GM19455 (cell line): Measurements from ENCODE around the gene NEB.
"Not testable (repeated sequence)": the region's sequence is repeated elsewhere in the genome, so short reads cannot be mapped to it uniquely, and the experiment has no call there.

Experiments used
- ATAC-seq: cut with Tn5 transposase; IDR thresholded peaks from one replicate; pipeline ENCODE4 v1.9.1; 2021; ENCODE audit not compliant: unreplicated experiment

The NEB gene

DNA sequence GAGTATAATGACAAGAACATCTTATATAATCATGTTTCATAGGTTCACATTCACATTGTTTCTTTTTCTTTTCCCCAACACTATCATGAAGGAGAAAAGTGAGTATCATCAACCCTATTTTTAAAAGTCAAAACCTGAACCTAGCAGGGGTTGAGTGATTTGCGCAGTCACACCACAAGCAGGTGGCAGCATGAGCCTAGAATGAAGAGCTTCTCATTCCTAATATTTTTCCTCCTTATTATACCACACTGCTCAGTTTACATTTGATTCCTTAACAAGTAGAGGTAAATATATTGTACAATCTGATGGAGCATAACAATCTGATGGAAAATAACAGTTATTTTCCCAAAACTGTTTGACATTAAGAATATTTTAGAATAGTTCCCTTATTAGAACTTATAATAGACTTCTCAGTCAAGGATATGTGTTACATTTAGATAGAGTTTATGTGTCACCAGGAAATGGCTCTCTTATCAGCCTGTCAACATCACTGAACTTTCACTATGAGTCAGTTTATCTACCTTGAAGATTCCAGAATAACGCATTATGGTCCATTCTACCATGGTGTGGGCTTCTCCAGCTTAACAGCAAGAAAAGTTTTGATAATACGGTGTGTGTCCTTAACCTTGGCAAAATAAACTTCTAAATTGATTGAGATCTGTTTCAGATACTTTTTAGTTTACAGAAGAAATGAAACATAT is 119.5 kb downstream of the NEB start:
- ATAC-seq: no peak

DNA sequence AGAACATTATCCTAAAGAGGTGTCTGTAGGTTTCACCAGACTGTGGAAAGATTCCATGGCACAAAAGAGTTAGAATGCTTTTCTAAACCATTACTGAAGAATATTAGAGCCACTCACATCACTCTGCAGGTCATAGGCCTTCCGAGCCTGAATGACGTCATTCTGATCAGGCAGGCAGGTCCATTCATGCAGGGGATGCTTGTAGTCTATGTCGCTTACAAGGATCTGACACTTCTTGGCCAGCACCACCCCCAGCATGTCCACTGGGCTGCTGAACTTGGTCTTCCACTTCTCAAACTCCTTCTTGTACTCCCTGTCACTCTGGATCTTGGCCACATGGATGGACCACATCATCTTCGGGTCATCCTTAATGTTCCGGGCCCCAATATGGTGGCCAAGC is 120.1 kb downstream of the NEB start:
- no peak for ATAC-seq

DNA sequence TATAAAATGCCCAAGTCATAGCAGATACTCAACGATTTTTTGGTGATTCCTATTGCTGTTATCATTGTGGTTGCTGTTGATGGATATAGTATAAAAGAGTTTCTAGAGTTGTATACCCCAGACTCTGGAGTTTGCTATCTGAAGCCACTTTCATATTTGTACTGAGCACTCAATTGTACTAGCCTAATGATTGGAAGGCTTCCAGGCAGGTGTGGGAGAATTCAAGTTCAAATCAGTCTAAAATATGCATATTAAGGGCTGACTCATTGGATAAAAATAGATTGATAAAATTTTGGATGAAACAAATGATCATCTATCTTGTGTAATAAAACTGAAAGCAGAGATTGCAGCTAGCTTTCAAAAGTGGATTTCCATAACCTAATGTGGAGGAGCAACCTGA is 122.9 kb downstream of the NEB start:
- ATAC-seq: no peak

DNA sequence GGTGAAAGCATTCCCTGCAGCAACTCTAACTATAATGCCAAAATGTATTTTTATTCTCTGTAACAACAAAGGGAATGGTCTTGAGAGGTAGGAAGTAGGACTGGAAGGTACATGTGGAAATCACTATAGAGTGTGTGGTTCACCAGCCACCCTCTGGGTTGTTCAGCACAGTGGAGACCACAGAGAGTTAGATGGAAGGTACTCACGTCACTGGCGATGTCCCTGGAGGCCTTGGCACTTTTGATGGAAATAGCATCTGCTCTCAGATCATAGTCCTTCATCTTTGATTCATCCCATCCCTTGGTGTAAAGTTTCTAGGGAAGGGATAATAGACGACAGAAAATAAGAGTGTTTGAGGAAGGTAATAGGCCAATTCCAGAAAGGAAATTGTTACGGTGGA is 124.0 kb downstream of the NEB start:
- no peak for ATAC-seq

DNA sequence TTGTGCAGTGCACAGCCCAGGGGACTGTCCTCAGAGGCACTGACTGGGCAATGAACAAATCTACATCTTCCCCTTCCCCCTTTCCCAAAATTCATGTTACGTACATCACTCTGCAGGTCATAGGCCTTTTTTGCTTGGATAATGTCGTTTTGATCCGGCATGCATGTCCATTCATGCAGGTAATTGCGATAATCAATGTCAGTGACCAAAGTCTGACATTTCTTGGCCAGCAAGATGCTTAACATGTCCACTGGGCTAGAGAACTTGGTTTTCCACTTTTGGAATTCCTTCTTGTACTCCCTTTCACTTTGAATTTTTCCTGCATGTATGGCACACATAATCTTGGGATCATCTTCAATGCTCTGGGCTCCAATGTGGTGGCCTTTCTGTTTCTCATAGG is 124.6 kb downstream of the NEB start:
- ATAC-seq: no peak

DNA sequence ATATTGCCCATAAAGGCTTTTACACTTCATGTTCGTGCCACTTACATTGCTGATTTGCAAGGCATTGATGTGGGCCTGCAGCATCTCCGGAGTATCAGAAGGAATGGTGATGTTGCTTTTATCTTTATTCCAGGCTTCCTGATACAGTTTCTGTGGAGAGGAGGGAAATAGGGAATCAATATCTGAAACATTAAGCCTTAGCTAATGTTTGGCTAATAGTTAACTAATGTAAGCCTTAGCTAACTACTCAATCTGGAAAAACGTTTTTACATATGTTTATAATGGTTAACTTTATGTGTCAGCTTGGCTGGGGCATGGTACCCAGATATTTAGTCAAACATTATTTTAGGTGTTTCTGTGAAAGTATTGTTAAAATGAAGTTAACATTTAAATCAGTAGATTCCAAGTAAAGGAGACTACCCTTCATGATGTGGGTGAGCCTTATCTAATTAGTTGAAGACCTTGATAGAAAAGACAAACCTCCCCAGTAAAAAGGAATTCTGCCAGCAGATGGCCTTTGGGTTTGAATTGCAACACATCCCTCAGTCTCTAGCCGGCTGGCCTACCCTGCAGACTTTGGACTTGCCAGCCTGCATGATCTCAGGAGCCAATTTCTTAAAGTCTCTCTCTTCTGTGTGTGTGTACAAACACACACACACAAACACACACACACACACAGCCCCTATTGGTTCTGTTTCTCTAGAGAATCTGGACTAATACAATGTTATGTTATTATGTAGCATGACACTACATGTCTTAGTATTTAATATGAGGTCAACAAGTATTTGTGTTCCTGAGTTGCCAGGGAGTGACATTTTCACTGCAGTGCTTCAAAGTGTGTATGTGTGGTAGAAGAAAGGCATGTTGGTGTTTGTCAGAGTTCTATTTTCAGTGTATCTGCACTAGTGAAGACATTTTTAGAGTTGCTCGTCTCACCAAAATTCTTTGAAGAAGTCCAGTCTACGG is 126.5 kb downstream of the NEB start:
- not testable (repeated sequence) for ATAC-seq

DNA sequence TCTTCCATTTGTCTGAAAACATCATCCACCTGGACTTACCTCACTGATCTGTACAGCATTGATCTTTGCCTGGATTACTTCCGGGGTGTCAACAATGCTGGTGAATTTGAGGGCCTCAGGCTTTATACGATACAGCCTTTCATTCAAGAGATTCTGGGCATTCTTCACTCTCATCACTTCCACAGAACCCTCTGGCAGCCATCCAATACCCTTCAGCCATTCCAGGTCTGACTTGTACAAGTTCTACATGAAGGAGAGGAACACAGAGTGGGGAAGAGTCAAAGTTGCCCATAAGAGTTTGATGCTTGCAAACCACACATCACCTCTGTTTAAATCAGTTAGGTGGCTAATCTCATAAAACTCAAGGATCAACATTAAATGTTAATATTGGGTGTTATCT is 130.7 kb downstream of the NEB start:
- ATAC-seq: not testable (repeated sequence)

DNA sequence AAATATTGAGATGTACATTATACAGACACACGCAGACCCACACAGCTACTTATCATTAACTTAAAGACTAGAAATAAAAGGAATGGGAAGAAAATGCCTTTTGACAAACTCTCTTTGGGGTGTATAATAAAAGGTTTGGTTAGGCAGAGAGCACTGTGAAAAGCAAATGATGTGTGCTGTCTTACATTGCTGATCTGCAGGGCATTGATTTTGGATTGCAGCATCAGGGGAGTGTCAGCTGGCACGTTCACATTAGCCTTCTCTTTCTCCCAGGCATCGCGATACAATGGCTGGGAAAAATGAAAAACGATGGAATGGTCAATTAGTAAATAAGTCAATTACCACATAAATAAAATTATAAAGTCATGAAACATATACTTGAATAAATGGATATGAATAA is 131.9 kb downstream of the NEB start:
- ATAC-seq: not testable (repeated sequence)

DNA sequence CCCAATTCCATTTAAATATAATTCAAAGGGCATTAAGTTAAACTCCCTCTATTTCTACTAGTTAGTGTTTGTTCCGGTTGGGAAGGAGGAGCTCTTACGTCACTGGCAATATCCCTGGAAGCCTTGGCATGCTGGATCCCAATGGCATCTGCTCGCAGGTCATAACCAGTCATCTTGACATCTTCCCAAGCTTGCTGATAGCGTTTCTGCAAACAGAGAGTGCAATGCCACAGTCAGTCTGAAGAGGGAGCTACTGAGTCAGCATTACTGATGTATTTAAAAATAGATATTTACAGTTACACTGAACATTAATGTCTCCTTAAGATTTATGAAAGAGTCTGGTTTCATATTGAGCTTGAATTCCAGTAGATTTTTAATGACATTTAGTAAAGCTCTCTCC is 132.5 kb downstream of the NEB start:
- not testable (repeated sequence) for ATAC-seq

DNA sequence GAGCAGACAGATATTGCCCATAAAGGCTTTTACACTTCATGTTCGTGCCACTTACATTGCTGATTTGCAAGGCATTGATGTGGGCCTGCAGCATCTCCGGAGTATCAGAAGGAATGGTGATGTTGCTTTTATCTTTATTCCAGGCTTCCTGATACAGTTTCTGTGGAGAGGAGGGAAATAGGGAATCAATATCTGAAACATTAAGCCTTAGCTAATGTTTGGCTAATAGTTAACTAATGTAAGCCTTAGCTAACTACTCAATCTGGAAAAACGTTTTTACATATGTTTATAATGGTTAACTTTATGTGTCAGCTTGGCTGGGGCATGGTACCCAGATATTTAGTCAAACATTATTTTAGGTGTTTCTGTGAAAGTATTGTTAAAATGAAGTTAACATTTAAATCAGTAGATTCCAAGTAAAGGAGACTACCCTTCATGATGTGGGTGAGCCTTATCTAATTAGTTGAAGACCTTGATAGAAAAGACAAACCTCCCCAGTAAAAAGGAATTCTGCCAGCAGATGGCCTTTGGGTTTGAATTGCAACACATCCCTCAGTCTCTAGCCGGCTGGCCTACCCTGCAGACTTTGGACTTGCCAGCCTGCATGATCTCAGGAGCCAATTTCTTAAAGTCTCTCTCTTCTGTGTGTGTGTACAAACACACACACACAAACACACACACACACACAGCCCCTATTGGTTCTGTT is 137.2 kb downstream of the NEB start:
- ATAC-seq: not testable (repeated sequence)

DNA sequence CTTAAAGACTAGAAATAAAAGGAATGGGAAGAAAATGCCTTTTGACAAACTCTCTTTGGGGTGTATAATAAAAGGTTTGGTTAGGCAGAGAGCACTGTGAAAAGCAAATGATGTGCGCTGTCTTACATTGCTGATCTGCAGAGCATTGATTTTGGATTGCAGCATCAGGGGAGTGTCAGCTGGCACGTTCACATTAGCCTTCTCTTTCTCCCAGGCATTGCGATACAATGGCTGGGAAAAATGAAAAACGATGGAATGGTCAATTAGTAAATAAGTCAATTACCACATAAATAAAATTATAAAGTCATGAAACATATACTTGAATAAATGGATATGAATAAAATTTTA is 142.4 kb downstream of the NEB start:
- not testable (repeated sequence) for ATAC-seq

DNA sequence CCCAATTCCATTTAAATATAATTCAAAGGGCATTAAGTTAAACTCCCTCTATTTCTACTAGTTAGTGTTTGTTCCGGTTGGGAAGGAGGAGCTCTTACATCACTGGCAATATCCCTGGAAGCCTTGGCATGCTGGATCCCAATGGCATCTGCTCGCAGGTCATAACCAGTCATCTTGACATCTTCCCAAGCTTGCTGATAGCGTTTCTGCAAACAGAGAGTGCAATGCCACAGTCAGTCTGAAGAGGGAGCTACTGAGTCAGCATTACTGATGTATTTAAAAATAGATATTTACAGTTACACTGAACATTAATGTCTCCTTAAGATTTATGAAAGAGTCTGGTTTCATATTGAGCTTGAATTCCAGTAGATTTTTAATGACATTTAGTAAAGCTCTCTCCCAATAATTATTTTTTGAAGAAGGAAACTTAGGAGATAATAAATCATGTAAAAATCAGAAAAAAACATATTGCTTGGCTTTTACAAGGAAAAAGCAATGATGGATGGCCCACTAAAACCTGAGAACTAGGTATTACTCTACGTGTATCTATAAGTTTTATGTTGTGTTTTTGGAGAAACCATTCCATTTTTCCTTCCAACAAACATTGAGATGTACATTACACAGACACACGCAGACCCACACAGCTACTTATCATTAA is 142.9 kb downstream of the NEB start:
- ATAC-seq: not testable (repeated sequence)

DNA sequence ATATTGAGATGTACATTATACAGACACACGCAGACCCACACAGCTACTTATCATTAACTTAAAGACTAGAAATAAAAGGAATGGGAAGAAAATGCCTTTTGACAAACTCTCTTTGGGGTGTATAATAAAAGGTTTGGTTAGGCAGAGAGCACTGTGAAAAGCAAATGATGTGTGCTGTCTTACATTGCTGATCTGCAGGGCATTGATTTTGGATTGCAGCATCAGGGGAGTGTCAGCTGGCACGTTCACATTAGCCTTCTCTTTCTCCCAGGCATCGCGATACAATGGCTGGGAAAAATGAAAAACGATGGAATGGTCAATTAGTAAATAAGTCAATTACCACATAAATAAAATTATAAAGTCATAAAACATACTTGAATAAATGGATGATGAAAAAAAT is 153.0 kb downstream of the NEB start:
- ATAC-seq: not testable (repeated sequence)

DNA sequence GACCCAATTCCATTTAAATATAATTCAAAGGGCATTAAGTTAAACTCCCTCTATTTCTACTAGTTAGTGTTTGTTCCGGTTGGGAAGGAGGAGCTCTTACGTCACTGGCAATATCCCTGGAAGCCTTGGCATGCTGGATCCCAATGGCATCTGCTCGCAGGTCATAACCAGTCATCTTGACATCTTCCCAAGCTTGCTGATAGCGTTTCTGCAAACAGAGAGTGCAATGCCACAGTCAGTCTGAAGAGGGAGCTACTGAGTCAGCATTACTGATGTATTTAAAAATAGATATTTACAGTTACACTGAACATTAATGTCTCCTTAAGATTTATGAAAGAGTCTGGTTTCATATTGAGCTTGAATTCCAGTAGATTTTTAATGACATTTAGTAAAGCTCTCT is 153.6 kb downstream of the NEB start:
- ATAC-seq: not testable (repeated sequence)

DNA sequence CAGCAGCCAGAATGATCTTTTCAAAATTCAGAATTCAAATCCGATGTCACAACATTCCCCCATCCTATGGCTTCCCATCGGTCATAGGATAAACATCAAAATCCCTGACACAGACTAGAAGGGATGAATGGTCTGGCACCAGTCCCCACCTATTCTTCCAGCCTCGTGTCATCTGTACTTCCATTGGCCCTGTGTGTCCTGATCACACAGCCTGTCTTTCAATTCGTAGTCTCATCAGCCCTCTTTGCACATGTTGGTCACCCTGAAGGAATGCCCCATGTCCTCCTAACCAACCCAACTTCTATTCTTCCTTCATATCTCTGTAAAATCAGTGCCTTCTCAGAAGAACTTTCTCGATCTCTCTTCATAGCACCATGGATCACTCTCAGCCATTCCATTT is 157.2 kb downstream of the NEB start:
- no peak for ATAC-seq

DNA sequence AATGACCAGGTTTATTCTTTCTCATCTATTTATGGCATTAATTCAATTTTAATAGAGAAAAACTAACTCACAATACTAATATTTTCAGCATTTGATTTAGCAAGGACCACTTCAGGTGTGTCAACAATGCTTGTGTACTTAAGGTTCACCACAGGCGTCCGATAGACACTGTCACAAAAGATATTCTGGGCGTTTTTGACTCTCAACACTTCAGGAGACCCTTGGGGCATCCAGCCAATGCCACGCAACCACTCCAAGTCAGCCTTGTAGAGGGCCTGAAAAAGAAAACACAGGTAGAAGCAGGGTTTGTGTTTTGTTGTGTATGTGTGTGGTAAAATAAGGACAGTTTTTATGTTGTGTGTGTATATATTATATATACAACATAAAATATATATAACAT is 158.2 kb downstream of the NEB start:
- ATAC-seq: no peak

DNA sequence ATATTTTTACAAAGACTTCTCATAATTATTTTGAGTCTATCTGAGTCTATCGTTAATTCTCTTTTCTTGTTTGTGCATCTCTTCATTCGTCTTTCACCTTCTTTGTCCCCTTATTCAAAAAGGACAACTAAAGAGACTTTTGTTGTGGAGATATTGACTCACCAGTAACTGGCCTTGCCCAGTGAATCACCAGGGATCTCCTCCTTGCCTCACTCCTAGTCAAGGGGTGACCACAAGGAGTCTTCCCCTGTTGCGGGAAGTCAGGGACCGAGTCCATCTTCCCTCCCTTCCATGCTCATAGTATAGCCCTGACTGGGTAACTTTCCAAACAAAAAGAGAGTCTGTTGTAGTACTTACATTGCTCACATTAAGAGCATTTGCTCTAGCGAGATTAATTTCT is 158.9 kb downstream of the NEB start:
- ATAC-seq: no peak

DNA sequence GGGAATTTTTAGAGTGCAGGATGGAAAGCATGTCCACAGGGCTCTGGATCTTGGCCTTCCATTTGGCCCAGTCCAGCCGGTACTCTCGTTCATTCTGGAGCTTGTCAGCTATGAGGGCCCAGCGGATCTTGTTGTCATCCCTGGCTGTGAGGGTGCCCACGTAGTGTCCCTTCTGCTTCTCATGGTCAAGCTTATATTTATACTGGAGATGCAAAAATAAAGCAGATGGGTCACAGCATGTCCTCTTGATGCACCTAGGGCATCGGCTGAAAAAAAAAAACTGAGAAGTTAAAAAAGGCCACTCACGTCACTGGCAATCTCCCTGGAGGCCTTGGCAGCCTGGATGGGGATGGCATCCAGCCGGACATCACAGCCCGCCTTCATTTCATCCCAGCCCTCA is 164.1 kb downstream of the NEB start:
- no peak for ATAC-seq

DNA sequence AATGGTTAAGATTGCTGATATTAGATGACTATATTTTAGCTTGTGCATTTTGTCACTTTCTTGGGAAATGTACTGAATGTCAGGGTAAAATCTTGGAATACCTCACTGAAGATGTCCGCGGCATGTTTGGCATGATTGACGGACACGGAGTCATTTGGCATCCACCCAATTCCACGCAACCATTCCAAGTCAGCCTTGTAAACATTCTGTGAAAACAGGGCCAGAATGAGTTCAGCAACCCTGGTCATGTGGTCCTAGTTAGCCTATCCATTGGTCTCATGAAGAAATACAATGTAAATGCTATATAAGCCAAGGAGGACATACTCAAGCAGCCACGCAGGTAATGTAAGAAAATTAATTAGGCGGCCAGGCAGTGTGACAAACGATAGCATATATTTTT is 165.1 kb downstream of the NEB start:
- no peak for ATAC-seq

DNA sequence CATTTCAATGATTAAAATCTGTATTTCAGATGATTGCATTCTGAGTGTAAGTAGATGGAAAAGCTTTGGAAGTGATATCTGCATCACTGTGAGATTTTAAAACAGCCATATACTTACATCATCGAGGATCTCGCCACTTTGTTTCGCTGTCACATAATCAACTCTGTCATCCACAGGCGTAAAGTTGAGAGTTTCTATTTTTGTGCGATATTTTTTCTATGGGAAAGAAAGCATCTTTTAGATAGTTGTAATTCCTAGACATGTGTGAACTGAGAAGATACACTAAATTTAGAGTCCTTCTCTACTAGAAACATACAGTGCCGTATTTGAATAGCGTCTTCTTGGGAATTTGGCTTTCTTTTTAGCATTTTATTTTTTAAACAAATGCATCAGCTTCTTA is 165.8 kb downstream of the NEB start:
- ATAC-seq: no peak

DNA sequence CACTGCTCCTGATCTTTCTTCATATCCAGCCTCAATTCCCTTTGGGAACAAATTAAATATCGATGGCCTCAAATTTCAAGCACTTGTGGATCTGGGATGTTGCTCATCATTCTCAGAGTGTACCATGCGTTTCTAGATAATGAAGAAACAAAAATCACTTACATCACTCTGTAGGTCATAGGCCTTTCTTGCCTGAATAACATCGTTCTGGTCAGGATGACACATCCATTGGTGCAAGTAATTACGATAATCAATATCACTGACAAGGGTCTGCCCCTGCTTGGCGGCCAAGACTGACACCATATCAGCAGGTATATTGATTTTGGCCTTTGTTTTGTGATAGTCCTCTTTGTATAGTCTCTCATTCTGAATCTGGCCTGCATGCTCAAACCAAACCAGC is 167.3 kb downstream of the NEB start:
- ATAC-seq: no peak
